IPS DF 4.7 (cell line): Measurements from ENCODE around the gene TBC1D9B.

ENCODE experiments used
- DNase-seq: peaks from one replicate; pipeline ENCODE4 v3.0.0-alpha.2; 2013; ENCODE audit warnings: low spot score; ENCODE audit errors: extremely low read depth

The TBC1D9B gene

DNA sequence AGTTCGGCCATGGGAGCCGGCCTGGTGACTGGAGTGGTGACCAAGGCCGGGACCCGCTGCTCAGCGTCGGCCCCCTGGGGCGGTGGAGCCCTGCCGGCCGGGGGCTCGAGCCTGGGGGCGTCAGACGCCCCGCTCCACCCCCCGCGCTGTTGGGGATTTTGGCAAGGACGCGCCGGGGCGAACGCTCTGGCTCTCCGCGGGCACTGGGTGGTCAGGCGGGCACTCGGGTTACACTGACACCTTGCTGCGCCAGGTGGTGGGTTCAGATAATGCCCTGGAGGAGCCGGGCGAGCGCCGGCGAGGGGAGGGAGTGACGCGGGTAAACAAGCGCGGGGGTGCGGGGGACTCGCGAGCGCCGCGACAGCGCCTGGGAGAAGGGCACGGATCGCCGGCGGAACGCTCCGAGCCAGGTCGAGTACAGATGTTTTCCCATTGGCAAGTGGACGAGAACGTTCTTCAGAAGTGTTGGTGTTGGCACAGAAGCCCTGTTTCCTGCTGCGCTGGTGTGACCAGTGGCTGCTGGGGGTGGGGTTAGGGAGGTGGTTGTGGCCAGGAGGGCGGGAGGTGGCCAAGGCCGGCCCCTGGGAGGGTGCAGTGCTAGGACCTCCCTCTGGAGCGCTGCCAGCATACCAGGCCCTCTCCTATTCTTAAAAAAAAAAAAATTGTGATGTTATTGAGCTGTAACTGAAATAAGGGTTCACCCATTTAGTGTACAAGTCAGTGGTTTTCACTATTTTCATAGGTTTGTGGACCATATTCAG is 86.2 kb downstream of the TBC1D9B start:
- no peak for DNase-seq

DNA sequence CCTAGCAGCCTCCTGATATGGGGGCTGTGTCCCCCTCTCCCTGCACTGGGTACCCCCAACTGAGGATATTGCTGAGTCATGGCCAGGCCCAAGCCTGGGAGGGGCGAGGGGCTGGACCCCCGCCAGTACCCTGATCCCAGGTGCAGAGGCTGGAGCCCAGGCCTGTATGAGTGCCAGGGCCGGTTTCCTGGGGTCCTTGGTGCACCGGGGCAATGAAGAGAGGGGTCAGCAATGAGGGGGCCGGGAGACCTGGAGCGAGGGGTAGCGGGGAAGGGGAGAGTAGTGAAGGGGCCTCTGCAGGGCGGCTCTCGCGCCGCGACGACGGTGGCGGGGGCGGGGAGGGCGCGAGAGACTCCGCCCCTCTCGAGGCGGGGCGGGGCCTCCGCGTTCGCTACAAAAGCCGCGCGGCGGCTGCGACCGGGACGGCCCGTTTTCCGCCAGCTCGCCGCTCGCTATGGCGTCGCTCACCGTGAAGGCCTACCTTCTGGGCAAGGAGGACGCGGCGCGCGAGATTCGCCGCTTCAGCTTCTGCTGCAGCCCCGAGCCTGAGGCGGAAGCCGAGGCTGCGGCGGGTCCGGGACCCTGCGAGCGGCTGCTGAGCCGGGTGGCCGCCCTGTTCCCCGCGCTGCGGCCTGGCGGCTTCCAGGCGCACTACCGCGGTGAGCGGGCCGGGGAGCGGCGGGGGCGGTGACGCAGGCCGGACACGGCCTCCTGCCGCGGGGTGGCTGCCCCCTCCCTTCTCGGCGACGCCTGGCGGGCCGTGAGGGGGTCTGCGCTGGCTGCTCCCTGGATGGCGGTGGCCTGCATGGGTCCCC is 87.0 kb downstream of the TBC1D9B start, which contains the start of gene SQSTM1:
TSS of gene SQSTM1 (plus strand) at position 423 of the 815 bp plus-strand sequence. CDS start at position 455, 32 bp downstream.
- DNase-seq: no peak

DNA sequence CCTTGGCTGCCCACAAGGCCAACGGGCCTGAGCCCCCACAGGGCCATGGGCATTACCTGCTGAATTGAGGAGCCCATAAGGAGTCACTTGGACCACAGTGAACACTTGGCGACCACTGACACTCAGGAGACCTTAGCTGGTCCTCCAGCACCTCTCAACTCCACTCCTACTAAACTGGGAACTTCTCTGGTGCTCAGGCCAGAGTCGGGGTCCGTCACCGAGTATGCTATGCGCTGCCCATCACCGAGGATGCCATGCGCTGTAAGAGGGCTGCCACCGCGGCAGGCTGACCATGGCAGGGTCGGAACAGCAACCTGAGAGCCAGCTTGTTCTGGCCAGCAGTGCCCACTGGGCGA is 87.6 kb downstream of the TBC1D9B start:
- no peak for DNase-seq

DNA sequence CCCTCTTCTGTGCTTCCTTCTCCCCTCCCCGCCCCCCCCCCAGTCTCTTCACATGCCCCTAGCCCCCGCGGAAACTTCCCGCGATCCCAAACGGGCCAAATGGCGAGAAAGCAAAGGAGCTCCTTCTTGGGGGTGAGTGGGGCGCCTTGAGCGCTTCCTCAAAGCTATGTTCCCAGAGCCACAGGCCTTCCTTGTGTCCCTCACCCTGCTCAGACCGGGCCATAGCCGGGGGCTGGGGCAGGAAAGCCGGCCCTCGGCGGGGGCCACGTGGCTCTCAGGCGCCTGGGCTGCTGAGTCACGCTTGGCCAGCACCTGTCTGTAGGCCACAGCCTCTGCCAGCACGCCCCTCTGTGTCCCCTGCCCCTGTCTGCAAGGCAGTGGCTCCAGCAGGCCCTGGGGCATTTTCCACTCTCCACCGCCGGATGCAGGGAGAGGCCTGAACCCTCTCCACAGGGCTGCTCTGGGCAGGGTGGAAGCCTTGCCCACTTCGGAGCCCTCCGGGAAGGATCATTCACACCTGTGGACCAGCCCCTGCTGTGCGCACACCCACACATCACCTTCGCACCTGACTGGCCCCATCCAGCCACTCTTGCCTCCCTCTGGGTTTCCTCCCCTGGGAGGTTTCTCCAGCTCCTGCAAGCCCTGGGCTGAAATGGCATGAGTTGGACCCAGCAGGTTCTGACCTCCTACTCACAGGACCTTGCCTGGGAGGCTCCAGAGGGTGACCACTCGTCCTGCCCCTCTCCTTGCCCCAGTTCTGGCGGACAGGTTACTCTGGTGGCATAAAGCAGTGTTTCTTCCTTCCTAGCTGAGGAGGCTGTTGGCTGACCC is 88.2 kb downstream of the TBC1D9B start:
- no peak for DNase-seq

DNA sequence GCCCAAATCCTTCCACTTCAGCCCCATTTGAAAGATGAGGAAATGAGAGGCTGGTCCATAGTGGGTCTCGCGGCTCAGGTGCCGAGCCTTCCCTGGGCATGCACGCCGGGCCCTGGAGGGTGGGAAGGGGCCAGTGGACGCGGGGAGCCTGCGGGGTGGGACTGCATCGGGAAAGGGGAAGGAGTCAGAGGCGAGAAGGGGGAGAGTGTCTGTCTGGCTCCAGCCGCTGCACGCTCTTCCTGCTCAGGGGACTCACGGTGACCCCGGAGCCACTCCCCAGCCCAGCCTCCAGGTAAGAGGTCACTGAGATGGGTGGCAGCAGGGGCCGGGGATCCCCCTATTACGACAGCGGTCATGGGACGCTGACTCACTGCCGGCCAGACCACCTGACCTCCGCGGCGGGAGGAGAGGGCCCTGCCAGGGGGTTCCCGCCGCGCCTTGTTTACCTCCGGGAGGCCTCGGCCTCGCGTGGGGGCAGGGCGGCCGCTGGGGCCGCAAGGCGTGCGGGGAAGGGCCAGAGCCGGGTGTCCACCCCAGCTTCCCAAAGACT is 88.9 kb downstream of the TBC1D9B start:
- DNase-seq: no peak

DNA sequence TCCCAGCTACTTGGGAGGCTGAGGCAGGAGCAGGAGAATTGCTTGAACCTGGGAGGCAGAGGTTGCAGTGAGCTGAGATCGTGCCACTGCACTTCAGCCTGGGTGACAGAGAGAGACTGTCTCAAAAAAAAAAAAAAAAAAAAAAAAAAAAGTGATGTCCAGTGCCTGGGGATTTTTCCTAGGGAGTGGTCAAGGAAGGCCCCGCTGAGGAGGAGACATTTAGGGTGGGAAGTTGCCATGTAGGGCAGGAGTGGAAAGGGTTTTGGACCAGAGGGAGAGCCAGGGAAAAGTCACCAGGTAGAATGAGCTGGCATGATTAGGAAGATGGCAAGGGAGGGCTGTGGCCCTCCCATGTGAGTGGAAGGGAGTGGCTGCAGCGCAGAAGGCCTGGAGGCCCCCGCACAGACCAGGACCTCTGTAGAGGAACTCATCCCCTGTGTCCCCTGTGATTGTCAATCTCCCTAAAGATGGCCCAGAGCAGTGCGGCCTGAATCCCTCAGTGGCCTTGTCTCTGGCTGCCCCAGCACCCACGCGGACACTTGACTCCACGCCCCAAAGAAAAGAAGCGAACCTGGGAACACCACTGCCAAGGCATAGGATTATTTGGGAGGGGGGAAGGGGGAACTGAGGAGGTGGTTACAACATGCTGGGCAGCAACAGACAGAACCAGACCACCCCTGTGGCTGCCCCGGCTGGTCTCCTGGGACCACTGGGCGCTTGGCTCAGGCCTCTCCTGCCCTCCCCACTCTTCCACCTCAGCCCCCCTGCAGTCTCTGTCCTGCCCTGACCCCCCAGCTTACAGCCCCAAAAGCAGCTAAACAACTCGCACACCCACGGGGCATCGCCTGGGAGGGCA is 89.6 kb downstream of the TBC1D9B start:
- no peak for DNase-seq

DNA sequence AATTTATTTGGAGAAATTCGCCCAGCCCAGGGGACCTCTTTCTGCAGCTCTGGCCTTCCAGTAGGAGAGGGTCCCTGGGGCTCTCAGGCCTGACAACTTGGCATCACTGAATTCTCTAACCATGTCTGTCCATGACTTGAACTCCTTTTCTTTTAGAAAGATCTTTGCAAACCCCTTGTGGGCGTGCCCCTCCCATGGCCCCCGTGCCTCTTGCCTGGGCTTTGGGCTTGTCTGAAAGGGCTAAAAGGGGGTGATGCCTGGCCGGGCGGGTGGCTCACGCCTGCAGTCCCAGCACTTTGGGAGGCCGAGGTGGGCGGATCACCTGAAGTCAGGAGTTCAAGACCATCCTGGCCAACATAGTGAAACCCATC is 90.2 kb downstream of the TBC1D9B start:
- DNase-seq: no peak

DNA sequence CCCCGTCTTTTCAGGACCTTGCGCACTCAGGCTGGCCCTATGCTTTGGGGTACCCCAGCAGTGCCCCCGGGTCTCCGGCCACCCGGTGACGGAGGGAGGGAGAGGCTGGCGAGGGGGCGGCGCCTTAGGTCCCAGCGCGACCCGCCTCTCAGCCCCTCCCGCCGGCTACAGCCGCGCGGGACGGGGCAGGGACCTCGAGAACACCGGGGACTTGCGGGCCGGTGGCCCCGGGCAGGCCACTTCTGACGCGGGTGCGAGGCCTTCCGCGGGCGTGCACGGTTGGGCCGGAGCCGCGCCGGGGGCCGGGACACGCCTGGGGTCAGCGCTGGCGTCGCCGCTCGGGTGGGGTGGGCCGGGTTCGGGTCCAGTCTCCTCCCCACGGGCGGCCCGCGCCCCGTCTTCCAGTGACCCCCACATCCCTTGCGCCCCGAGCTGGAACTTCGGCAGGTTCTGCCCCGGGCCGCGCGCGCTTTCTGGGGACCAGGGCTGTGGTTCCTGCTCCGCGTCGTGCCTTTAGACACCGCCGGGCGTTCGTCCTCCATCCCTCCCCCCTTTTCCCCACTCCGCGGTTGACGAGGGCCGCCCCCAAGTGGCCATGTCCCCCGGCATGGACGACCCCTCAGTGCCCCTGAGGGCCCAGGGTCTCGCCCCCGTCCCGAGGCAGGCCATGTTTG is 90.8 kb downstream of the TBC1D9B start:
- no peak for DNase-seq

DNA sequence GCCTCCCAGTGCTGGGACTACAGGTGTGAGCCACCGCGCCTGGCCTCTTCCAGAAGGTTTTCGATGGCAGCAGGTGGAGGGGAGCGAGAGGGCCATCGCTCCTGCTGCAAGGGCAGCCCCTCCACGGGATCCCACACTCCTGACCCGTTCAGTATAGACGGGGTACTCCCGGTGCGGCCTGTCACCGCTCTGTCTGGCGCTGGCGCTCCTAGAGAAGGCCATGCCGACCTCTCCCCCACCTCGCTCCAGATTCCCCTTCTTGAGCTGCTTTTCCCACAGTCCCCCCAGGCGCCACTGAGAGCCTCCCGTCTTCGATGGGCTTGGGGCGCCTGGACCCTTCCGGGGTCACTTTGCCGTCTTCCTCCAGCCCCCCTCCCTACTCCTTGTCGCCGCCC is 91.3 kb downstream of the TBC1D9B start:
- DNase-seq: no peak

DNA sequence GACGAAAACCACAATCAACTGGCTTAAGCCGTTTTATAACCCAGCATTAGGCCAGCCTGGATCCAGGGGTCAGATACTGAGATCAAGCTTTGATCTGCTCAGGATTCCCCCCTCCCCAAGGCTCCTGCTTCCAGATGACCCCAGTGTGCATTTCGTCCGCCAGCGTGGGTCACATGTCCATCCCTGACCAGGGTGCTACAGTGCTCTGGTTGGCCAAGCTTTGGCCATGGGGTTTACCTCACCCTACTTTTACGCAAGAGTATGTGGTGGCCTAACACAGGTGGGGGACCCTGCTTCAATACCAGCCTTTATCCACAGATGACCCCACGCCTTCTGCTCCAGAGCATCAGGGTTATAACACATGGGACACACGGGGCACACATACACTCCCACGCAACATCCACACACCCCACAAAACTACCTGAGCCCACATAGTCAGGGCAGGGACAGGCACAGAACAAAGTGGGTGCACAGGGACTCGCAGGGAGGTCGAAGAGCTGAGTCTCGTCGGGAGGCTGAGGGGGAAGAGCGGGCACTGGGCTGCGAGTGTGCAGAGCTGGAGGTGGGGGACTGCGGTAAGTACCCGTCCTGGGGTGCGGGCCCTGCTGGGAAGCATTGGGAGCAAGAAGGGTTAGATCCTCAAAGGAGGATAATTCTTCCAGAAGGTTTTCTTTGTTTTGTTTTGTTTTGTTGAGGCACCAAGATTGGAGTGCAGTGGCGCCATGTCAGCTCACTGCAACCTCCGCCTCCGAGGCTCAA is 92.0 kb downstream of the TBC1D9B start:
- no peak for DNase-seq

DNA sequence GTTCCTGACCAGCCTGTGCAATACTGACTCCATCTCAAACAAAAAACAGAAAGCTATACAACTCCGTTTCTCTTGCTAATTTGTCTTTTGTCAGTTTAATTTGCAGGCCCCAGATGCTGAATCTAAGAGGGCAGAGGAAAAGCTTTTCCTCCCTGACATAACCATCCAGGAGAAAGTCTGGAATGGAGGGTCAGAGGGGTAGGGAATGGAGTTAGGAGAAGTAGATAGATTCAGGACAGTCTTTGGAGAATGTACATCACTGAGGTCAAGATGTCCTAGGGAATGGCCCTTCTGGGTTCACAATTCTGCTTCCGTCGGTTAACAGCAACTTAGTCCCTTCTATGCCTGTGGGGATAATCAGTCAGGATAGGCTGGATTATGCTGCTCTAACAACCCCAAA is 93.6 kb downstream of the TBC1D9B start:
- DNase-seq: no peak

DNA sequence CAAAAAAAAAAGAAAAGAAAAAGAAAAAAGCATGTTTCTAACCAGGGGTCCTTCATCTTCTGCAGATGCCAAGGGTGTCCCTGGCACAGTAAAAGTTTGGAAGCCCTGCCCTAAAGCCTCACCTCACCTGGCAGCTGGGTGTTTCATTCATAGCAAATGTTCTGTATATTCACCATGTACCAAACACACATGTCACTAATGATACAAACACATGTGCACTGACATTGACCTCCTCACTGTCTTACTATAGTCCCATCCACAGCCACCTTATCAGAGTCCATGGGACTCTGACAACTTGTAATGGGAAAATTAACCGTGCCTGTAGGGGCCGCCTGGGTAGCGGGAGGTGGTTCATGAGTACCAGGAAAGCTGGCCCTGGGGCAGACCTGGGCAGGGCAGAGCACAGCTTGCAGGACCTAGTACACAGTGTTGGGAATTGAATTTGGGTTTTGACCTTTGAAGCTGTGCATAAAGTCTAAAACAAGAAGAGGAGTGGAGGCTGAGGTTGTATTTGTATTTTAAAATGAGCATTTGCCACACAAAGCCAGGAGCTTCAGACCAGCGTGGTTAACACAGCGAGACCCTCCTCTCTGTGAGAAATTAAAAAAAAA is 94.6 kb downstream of the TBC1D9B start:
- no peak for DNase-seq

DNA sequence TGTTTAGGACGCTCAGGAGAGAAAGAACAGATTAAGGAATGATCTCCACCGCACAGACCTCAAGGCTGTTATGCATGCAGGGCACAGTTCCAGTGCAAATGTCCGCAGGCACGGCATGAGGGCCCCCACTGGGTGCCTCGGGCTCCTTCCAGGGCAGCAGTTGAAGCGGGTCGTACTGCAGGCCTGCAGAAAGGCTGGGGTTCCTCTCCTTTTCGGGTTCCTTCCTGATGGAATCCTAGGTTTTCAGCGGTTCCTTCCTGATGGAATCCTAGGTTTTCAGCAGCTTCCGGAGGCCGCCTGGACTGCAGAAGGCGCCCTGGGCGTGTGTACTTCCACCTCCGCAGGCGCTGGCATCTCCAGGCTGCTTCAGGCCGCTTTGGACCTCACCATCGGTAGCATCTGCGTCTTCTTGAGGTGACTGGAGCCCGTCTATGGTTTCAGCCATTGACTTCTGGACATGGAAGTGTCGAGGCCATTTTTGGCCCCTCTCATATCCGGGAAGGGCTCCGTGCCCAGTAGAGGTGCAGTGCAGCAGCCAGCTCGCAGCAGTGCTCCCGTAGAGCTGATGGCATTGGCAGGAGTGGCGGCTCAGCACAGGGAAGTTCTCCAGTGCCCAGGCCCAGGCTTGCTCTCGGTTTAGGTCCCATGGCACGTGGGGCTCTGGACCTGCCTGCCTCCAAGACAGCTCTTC is 95.4 kb downstream of the TBC1D9B start:
- DNase-seq: no peak
